GM12878 (cell line): ENCODE results near the gene ASAP2. TPM values are rescaled to one million over a fixed set of nuclear protein-coding genes. Genes with fewer than 3 reads are reported as not detected.
A peak's percentile ranks its signal among the peaks of the same experiment; 100 is the strongest.

Experiments
- ATAC-seq: fragments of 200-7000 bp; cut with Tn5 transposase; 3 replicates; pipeline ENCODE4 v1.9.1; 2020; ENCODE audit warnings: mild to moderate bottlenecking, moderate library complexity
- BruUV-seq: library from RNA; stranded (reverse); fragments of 400-500 nt; replicated peaks from 2 replicates; lab custom pipeline; 2021; lab: Mats Ljungman, UMichigan
- CTCF ChIA-PET: fragments of 300-600 bp; sonication (Branson Sonifier 250); formaldehyde crosslinking; extraction: SDS; loops from one replicate; lab custom pipeline; 2021; ENCODE audit warnings: inconsistent platforms; lab: Yijun Ruan, JAX
- POLR2A ChIA-PET: fragments of 350-600 bp; formaldehyde crosslinking; extraction: SDS; loops from one replicate; lab custom pipeline; 2021; ENCODE audit warnings: inconsistent platforms; lab: Charles Lee
- RAD21 ChIA-PET: fragments of 300-600 bp; sonication (Branson Sonifier 250); formaldehyde crosslinking; loops from one replicate; lab custom pipeline; 2023; ENCODE audit warnings: antibody characterized with exemption; ENCODE audit not compliant: unreplicated experiment; lab: Charles Lee
- SMC1A ChIA-PET: fragments of 300-600 bp; sonication (Branson Sonifier 250); formaldehyde crosslinking; loops from one replicate; lab custom pipeline; 2023; ENCODE audit not compliant: unreplicated experiment, uncharacterized antibody; lab: Charles Lee
- DNase-seq: peaks from one replicate; pipeline ENCODE4 v3.0.0-alpha.2; 2011; ENCODE audit warnings: low read depth, low spot score
- FAIRE-seq: peaks from 3 replicates; lab custom pipeline; 2011; peaks lifted over from hg19 to GRCh38; lab: Jason Lieb, UNC
- H2AFZ ChIP-seq: 2 replicates; pipeline ENCODE4 v1.6.0; 2011; ENCODE audit warnings: low read depth, low read length, control low read depth; ENCODE audit not compliant: control insufficient read depth
- H3K27ac ChIP-seq: 2 replicates; pipeline ENCODE4 v1.5.1; 2011; ENCODE audit warnings: control low read depth; ENCODE audit not compliant: control insufficient read depth, insufficient read depth
- H3K27me3 ChIP-seq, 2 experiments: replicated peaks in 1 of 2; 2 replicates each; pipeline versions ENCODE4 v1.6.0 to v1.6.1; 2011; ENCODE audit warnings: low read length in 1 of 2; ENCODE audit not compliant: control insufficient read depth in 2 of 2, insufficient read depth in 2 of 2
- H3K36me3 ChIP-seq, 2 experiments: 2 replicates each; pipeline ENCODE4 v1.5.1; 2011; ENCODE audit warnings: low read length in 1 of 2; ENCODE audit not compliant: control insufficient read depth in 2 of 2, insufficient read depth in 2 of 2
- H3K4me1 ChIP-seq: 2 replicates; pipeline ENCODE4 v1.6.1; 2011; ENCODE audit warnings: mild to moderate bottlenecking, low read length, moderate library complexity, mixed read lengths; ENCODE audit not compliant: control insufficient read depth, insufficient read depth
- H3K4me2 ChIP-seq: 2 replicates; pipeline ENCODE4 v1.6.0; 2011; ENCODE audit warnings: control low read depth; ENCODE audit not compliant: control insufficient read depth, insufficient read depth
- H3K4me3 ChIP-seq: fragments of 200-600 bp; sonication (generic); 2 replicates; pipeline ENCODE4 v1.5.1; 2016
- H3K79me2 ChIP-seq: 2 replicates; pipeline ENCODE4 v1.6.0; 2011; ENCODE audit warnings: low read length; ENCODE audit not compliant: control insufficient read depth, insufficient read depth
- H3K9ac ChIP-seq: 2 replicates; pipeline ENCODE4 v1.8.0; 2011; ENCODE audit warnings: low read length, control low read depth, mixed read lengths; ENCODE audit not compliant: control insufficient read depth, insufficient read depth
- H3K9me3 ChIP-seq: replicated peaks from 3 replicates; pipeline ENCODE4 v1.5.1; 2011; ENCODE audit warnings: mild to moderate bottlenecking, low read length; ENCODE audit not compliant: control insufficient read depth, insufficient read depth
- H4K20me1 ChIP-seq: 2 replicates; pipeline ENCODE4 v1.6.0; 2011; ENCODE audit not compliant: control insufficient read depth, insufficient read depth
- E2F4 ChIP-seq: IDR thresholded peaks from 2 replicates; pipeline ENCODE4 v1.6.1; 2012; ENCODE audit warnings: low read depth, low read length, improper control_type of control experiment
- HDAC6 ChIP-seq: fragments of 200-600 bp; sonication (generic); IDR thresholded peaks from one replicate; pipeline ENCODE4 v1.8.0; 2017; ENCODE audit warnings: antibody characterized with exemption; ENCODE audit not compliant: unreplicated experiment
- RELB ChIP-seq: fragments of 450-650 bp; IDR thresholded peaks from 2 replicates; pipeline ENCODE4 v1.6.1; 2017; ENCODE audit warnings: low read depth, mild to moderate bottlenecking, moderate library complexity
- SPI1 ChIP-seq: IDR thresholded peaks from 2 replicates; pipeline ENCODE4 v1.6.1; 2011; ENCODE audit warnings: low read depth, mild to moderate bottlenecking, low read length, moderate library complexity, borderline replicate concordance; ENCODE audit not compliant: insufficient read depth
- USF1 ChIP-seq: IDR thresholded peaks from 2 replicates; pipeline ENCODE4 v1.6.1; 2011; ENCODE audit warnings: borderline replicate concordance, low read depth, mild to moderate bottlenecking, moderate library complexity, mixed read lengths, low read length; ENCODE audit not compliant: insufficient read depth; ENCODE audit errors: extremely low read length
- WGBS: methylation state at CpG from one replicate; pipeline ENCODE4 v1.1.6; 2016; ENCODE audit warnings: low lambda C conversion rate; ENCODE audit not compliant: insufficient replicate concordance, insufficient coverage; ENCODE audit errors: missing lambda C conversion rate; 5-methylcytosine and 5-hydroxymethylcytosine counted together
- in situ Hi-C: fragments of 300-500 bp; cut with MboI; formaldehyde crosslinking; loops from 9 replicates; pipeline ENCODE4 v1.14.3; 2018; ENCODE audit warnings: mixed read lengths
- intact Hi-C: fragments of 100-400 bp; cut with micrococcal nuclease; formaldehyde crosslinking; loops from one replicate; pipeline ENCODE4 v1.14.2; 2022; ENCODE audit not compliant: unreplicated experiment
- polyA plus RNA-seq, 11 experiments: library from polyadenylated mRNA; depleted of rRNA in 4 of 11; unstranded in 6 of 11; stranded (reverse) in 5 of 11; fragments of >200 nt; fragmentation: Nextera tagmentation in 4 of 11; fragmentation: Illumina TruSeq in 1 of 11; extraction: Ambion mirVana in 4 of 11; extraction: Trizol in 1 of 11; gene quantifications; 1 replicate in 1 of 11; 2 replicates in 10 of 11; pipeline versions ENCODE4 v1.2.1 to v1.2.3, GENCODE V29; 2011 to 2016; ENCODE audit warnings: inconsistent platforms in 2 of 11, missing spikeins in 2 of 11, low read depth in 1 of 11
- total RNA-seq, 4 experiments: library from RNA; depleted of rRNA in 3 of 4; stranded (reverse); fragments of >200 nt in 3 of 4; fragmentation: Illumina TruSeq in 1 of 4; extraction: Trizol in 1 of 4; gene quantifications; 2 replicates each; pipeline versions ENCODE4 v1.2.1 to v1.2.3, GENCODE V29; 2013 to 2021

The ASAP2 gene
- total and polyA plus RNA-seq, 10 of the 15 experiments (the other 5 are each of a cell fraction or from before 2014, with no cell fraction given): 0.05 to 0.27 (median 0.07) TPM; not detected in 4

GRCh38 chr2:9170458-9171130 lies 36.0 kb upstream of the ASAP2 start (continued):
- TF ChIP-seq RELB: no peak
- no peak for TF ChIP-seq E2F4

GRCh38 chr2:9174771-9175437 lies 31.7 kb upstream of the ASAP2 start:
- no peaks in the 10 kb centered on the region for H3K9me3 ChIP-seq
- H3K9ac ChIP-seq: no peak overlapping the region
- TF ChIP-seq HDAC6 (no peak), USF1 (no peak), SPI1 (peak; percentile 17; the same call in 1 of the 2 replicates)
- TF ChIP-seq, all 136 proteins: peak for 1
- Histone ChIP-seq H3K27me3 (no peaks in the 10 kb centered on the region), H4K20me1 (no peaks in the 10 kb centered on the region), H3K4me2 (no peak overlapping the region), H2AFZ (no peak overlapping the region), H3K79me2 (no peaks in the 10 kb centered on the region), H3K36me3 (no peaks in the 10 kb centered on the region), H3K27ac (no peak overlapping the region), H3K4me1 (peaks cover 3% of the 10 kb centered on the region), H3K4me3 (no peak overlapping the region)
- POLR2A ChIA-PET: no interaction called here
- SMC1A ChIA-PET: interaction anchor here (0.9 to 1.1 kb wide), 3 partner anchors 12 to 1270 kb away, joined by 3 read pairs; no protein-coding TSS in a partner anchor
- 34% methylated on average over 10 of the region's 10 CpGs for WGBS
- no peak for DNase-seq
- no peak for ATAC-seq
- CTCF ChIA-PET: interaction anchor here (1.1 kb wide), 1 partner anchor 32 kb away, joined by 3 read pairs; no protein-coding TSS in a partner anchor
- BruUV-seq: no TSS peak
- RAD21 ChIA-PET: no interaction called here
- intact Hi-C loops: no loop called here
- in situ Hi-C loops: no loop called here
- no peak for FAIRE-seq
